ENCODE data around the gene KLK1. TPM values are rescaled to one million over a fixed set of nuclear protein-coding genes. Genes with fewer than 3 reads are reported as not detected.

The KLK1 gene
- not detected in 2 replicates for total RNA-seq

GRCh38 chr19:50823389-50824042 lies at the start of gene KLK1:
KLK1 (minus strand) TSS chr19:50823787; CDS start chr19:50823748, 39 bp downstream.

GRCh38 chr19:50873056-50873455 lies 49.5 kb upstream of the KLK1 start, which contains the start of gene KLK2:
KLK2 (plus strand) TSS chr19:50873439; CDS start chr19:50873474, 35 bp downstream.

GRCh38 chr19:50854636-50855410 lies 31.2 kb upstream of the KLK1 start, which contains the start of gene KLK3:
KLK3 (plus strand) TSS chr19:50854915; CDS start chr19:50854956, 41 bp downstream.

GRCh38 chr19:50833117-50833801 lies 9.7 kb upstream of the KLK1 start, which contains the start of gene KLK15:
KLK15 (minus strand) TSS chr19:50833574; CDS start chr19:50831492, 2,082 bp downstream.

GRCh38 chr19:50790396-50790795 lies 33.2 kb downstream of the KLK1 start, which contains the start of gene ACP4:
ACP4 (plus strand) TSS chr19:50790415; CDS start chr19:50790415, 0 bp downstream.

GRCh38 chr19:50770164-50770563 lies 53.4 kb downstream of the KLK1 start, which contains the start of gene GPR32:
GPR32 (plus strand) TSS chr19:50770464; CDS start chr19:50770601, 137 bp downstream.

Other genes starting within 250 kb of the KLK1 start
- 0.05 and 0.19 TPM in 2 replicates for gene SYT3, start 183.9 kb downstream of the KLK1 start, total RNA-seq
- not detected in 2 replicates for gene C19orf81, start 174.3 kb downstream of the KLK1 start, total RNA-seq
- 1.1 and 4.7 TPM in 2 replicates for gene SHANK1, start 104.0 kb downstream of the KLK1 start, total RNA-seq
- gene CLEC11A, start 100.4 kb downstream of the KLK1 start, total RNA-seq: 288 and 306 TPM in 2 replicates
- gene GPR32, start 53.3 kb downstream of the KLK1 start, total RNA-seq: not detected in 2 replicates
- not detected in 2 replicates for gene ACP4, start 33.4 kb downstream of the KLK1 start, total RNA-seq
- not detected in 2 replicates for gene KLK15, start 9.8 kb upstream of the KLK1 start, total RNA-seq
- not detected in 2 replicates for gene KLK3, start 31.1 kb upstream of the KLK1 start, total RNA-seq
- not detected in 2 replicates for gene KLK2, start 49.7 kb upstream of the KLK1 start, total RNA-seq
- not detected in 2 replicates for gene KLK4, start 87.6 kb upstream of the KLK1 start, total RNA-seq
- gene KLK5, start 129.3 kb upstream of the KLK1 start, total RNA-seq: not detected in 2 replicates
- gene KLK6, start 145.8 kb upstream of the KLK1 start, total RNA-seq: not detected in 2 replicates
- not detected in 2 replicates for gene KLK7, start 160.1 kb upstream of the KLK1 start, total RNA-seq
- gene KLK8, start 177.8 kb upstream of the KLK1 start, total RNA-seq: not detected in 2 replicates
- gene KLK10, start 195.9 kb upstream of the KLK1 start, total RNA-seq: 1.8 TPM in 1 of 2 replicates, not detected in the other
- gene KLK11, start 202.8 kb upstream of the KLK1 start, total RNA-seq: not detected in 2 replicates
- not detected in 2 replicates for gene KLK12, start 211.2 kb upstream of the KLK1 start, total RNA-seq
- gene KLK13, start 241.3 kb upstream of the KLK1 start, total RNA-seq: 0.19 TPM in 1 of 2 replicates, not detected in the other

All from cardiac ventricle fibroblast (primary cell).